ENCODE data around the gene CBS.
"Not testable (repeated sequence)": the region's sequence is repeated elsewhere in the genome, so short reads cannot be mapped to it uniquely, and the experiment has no call there.

CBS gene

DNA sequence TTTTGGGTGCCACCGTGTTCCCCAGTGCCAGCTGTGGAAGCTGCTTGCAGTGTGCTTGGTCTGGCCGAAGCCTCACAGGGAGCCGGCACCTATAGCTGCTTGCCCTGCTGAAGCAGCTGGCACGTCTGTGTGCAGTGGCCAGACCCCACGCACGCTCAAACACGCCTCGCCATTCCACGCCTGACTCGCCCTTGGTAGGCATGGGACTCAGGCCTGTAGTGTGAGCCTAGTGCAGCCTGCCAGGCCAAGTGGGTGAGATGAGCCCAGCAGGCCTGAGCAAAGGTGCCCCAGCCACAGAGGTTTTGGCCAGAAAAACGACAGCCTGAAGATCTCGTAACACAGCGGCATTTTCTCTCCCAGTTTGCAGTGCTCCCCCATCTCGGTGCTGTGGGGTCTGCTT, 32.3 kb downstream of the CBS start:
- DNase-seq (ENCODE audit: low spot score in 2 of 2); ATAC-seq; H3K36me3 Mint-ChIP-seq; H3K9me3 Mint-ChIP-seq; H3K4me3 Mint-ChIP-seq; H3K4me1 Mint-ChIP-seq; H3K27ac Mint-ChIP-seq: not testable (repeated sequence)

DNA sequence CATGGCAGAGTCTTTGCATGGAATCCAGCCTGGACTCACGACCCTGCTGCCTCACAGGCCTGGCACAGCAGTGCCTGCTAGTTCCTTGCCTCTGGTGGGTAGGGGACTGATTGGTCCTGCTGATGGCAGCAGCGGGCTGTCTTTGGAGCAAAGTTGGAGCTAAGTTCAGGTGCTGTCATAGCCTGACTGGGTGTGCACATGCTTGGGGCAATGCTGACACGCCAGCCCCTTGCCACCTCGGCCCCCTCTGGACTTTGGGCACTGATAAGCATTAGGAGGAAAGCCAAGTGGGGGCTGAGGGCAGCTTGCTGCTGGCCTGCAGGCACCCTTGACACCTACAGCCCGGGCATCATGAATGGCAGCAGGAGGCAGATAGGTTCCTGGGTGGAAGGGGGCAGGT, 33.5 kb downstream of the CBS start:
- H3K9me3 Mint-ChIP-seq; H3K27ac Mint-ChIP-seq; H3K4me3 Mint-ChIP-seq; H3K36me3 Mint-ChIP-seq; H3K4me1 Mint-ChIP-seq; DNase-seq (ENCODE audit: low spot score in 2 of 2); ATAC-seq: not testable (repeated sequence)

DNA sequence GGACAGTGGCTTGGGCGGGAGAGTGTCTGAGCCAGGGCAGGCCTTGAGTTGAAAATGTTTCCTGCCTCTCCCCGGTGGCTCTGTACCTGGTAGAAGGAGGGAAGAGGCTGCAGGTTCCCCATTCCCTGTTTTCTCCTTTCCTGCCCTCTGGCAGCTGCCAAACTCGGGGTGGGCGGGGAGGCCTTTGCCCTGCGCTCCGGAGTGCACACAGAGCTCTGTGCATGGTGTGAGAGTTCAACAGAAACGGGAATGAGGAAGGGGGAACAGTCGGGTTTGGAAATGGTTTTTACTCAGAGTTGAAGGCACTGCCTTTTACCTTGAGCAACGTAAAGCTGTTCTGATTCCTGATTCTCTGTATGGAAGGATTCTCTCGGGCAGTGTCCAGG, 37.0 kb downstream of the CBS start:
- H3K4me3 Mint-ChIP-seq; ATAC-seq; H3K36me3 Mint-ChIP-seq; H3K27ac Mint-ChIP-seq; DNase-seq (ENCODE audit: low spot score in 2 of 2); H3K9me3 Mint-ChIP-seq; H3K4me1 Mint-ChIP-seq: not testable (repeated sequence)

DNA sequence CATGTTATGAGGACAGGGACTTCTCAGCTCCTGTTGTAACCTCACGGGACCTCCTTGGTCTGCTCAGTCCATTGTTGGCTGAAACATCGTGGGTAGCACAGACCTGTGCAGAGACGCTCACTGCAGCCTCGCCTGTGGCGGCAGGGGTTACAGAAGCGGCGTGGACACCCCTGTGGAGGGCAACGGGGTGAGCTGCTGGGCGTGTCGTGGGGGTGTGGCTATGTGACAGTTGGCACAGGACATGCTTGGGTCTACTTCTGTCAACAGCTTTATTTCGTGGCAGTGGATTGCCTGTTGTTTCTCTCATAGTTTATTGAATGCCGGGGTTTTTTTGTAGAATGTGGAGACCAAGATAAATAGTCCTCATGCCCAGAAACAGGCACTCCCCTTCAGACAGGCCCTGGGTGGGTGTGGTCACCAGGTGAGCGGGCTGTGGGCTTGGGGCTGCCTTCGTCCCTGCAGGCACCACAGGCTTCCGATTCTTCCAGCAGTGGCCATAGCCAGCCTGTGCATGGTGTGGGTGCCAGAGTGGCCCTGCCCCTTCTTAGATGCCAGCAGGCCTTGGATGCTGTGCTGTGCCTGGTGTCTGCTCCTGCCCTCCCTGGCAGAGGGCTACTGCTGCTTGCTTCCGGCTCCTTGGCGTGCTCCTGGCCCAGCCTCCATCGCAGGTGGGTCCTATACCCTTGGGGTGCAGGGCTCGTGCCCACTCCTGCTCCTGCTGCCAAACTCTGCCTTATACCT, 37.5 kb downstream of the CBS start:
- not testable (repeated sequence) for H3K27ac Mint-ChIP-seq; H3K4me3 Mint-ChIP-seq; H3K36me3 Mint-ChIP-seq; H3K4me1 Mint-ChIP-seq; DNase-seq (ENCODE audit: low spot score in 2 of 2); H3K9me3 Mint-ChIP-seq; ATAC-seq

DNA sequence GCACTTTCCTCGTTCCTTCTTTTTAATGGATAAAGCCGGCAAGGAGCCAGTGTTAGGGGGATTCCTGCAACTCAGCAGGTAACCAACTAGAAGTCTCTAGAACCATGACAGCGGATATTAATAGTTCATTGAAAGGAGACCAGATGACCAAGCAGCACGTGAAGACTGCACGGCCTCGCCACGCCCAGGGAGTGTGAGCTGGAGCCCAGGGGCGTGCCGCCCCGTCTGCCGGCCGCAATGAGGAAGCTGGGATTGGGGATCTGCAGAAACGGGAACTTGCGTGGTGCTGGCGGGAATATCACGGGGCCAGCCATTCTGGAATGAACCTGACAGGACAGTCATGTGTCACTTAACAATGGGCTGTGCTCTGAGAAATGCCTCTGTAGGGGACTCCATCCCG, 38.7 kb downstream of the CBS start:
- not testable (repeated sequence) for H3K9me3 Mint-ChIP-seq; DNase-seq (ENCODE audit: low spot score in 2 of 2); H3K4me3 Mint-ChIP-seq; H3K27ac Mint-ChIP-seq; H3K4me1 Mint-ChIP-seq; ATAC-seq
- peaks cover 18% of the 10 kb centered on the region for H3K36me3 Mint-ChIP-seq

DNA sequence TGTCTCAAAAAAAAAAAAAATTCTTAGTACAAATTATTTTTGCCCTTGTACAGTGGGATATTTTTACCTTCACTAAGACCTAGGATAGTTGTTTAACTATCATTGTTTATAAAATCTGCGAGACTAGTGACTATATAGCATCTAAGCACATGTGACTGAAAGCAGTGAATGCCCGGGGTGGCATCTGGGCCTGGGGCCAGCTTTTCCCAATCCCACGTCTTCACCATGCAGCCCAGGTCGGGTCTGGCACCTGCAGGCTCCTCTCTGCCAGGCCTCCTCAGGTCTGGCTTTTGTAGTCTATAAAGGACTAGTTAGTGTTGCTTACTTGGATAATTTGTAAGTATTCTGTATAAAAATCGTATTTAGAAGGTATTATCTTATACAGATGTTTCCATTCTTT, 40.8 kb downstream of the CBS start:
- no peak overlapping the region for H3K27ac Mint-ChIP-seq
- H3K4me1 Mint-ChIP-seq, result no peaks in the 10 kb centered on the region
- peaks cover 39% of the 10 kb centered on the region for H3K36me3 Mint-ChIP-seq
- ATAC-seq, result no peak
- H3K4me3 Mint-ChIP-seq, result no peak overlapping the region
- no peaks in the 10 kb centered on the region for H3K9me3 Mint-ChIP-seq
- DNase-seq (ENCODE audit: low spot score in 2 of 2), result no peak

DNA sequence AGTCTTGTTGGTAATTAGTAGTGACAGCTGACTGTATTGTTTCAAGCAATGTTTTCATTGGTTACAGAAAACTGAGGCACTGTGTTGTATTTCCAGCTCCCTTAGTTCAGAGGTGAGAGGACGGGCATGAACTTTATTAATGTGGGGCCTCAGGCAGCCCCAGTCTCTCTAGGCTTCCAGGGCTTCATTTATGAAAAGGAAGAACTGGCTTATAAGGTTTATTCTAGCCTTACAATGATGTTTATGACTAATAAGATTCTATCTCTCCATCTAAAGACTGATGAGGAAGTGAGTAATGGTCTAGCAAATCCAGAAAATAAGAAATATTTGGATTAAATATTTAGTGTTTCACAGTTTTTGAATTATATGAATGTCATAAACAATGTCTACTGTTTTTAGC, 41.5 kb downstream of the CBS start:
- DNase-seq (ENCODE audit: low spot score in 2 of 2), result no peak
- no peak for ATAC-seq
- Mint-ChIP-seq H3K36me3 (peaks cover 46% of the 10 kb centered on the region), H3K27ac (no peak overlapping the region), H3K9me3 (no peaks in the 10 kb centered on the region), H3K4me1 (no peaks in the 10 kb centered on the region), H3K4me3 (no peak overlapping the region)

DNA sequence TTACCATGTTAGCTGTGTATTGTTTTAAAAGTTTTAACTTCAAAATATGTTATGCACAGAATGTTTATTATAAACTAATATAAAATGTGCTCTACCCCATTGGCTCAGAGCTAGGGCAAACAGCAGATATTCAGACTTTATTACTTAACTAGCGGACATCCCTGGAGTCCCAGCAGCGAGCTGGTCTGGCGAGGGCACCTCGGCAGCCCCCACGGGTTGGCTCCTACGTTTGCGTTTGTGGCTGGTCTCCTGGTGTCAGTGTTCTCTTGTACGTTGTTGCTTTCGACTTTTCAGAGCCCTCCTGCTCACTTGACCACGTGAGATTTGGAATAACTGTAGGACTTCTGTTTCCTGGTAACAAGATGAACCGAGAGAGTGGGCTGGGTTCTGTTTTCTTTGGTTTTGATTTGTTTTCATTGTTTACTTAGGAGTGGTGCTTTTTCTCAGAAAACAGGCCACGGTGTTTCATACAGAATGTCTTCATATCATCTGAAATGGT, 44.5 kb downstream of the CBS start:
- Mint-ChIP-seq H3K36me3 (peaks cover 61% of the 10 kb centered on the region), H3K27ac (no peak overlapping the region), H3K4me3 (no peak overlapping the region), H3K9me3 (no peaks in the 10 kb centered on the region), H3K4me1 (no peaks in the 10 kb centered on the region)
- DNase-seq (ENCODE audit: low spot score in 2 of 2), result no peak
- no peak for ATAC-seq

DNA sequence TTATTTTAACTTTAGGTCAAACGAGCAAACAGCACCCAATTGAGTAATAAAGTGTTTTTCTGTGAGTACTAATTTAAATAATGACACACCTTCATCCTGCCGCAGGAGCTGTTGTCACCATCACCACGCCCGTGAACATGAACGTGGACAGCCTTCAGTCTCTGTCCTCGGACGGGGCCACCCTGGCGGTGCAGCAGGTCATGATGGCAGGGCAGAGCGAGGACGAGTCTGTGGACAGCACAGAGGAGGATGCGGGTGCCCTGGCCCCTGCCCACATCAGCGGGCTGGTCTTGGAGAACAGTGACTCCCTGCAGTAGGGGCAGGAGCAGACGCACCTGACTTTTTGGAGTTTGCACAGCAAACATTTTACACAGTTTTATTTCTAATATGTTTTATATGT, 45.9 kb downstream of the CBS start:
- no peaks in the 10 kb centered on the region for H3K4me1 Mint-ChIP-seq
- H3K36me3 Mint-ChIP-seq, result peaks cover 67% of the 10 kb centered on the region
- H3K4me3 Mint-ChIP-seq, result no peak overlapping the region
- ATAC-seq (no peak), DNase-seq (ENCODE audit: low spot score in 2 of 2) (no peak)
- H3K9me3 Mint-ChIP-seq, result no peaks in the 10 kb centered on the region
- H3K27ac Mint-ChIP-seq, result no peak overlapping the region

DNA sequence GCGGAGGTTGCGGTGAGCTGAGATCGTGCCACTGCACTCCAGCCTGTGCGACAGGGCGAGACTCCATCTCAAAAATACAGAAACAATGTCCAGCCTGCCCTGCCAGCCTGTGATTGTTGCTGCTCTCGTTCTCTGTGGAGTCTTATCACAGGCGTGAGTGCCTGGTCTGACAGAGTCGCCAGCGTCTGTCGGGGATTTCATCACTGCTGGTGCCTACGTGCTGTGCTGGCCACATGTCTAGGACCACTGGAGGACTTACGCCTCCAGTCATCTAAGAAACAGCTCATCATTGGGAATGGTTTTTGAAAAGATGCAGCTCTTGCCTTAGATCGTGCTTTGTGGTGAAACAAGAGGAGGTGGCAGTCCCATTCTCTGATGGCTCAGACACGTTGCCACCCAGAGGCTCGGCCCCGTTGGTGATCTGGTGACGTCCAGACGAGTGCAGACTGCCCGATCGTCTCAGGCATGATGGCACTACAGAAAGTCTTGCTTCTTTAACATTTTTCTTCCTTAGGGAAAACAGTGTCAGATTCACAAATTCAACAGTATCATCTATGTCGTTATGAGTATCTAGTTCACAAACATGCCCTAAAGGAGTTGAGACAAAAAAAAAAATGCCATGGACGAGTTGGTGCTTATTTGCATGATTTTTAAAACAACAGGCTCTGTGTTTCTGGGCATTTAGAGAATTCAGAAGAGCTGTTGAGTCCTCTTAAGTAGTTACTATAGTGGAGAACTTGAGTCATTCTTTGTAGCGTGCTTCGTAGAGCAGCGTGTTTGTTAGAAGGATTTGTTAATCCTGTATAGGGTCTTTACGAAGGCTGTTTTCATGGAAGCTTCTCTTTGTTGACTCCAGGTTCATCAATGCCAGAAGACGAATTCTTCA, 47.5 kb downstream of the CBS start:
- H3K36me3 Mint-ChIP-seq, result peaks cover 81% of the 10 kb centered on the region
- ATAC-seq (no peak), DNase-seq (ENCODE audit: low spot score in 2 of 2) (no peak)
- no peak overlapping the region for H3K4me3 Mint-ChIP-seq
- H3K27ac Mint-ChIP-seq, result no peak overlapping the region
- H3K4me1 Mint-ChIP-seq, result no peaks in the 10 kb centered on the region
- no peaks in the 10 kb centered on the region for H3K9me3 Mint-ChIP-seq

DNA sequence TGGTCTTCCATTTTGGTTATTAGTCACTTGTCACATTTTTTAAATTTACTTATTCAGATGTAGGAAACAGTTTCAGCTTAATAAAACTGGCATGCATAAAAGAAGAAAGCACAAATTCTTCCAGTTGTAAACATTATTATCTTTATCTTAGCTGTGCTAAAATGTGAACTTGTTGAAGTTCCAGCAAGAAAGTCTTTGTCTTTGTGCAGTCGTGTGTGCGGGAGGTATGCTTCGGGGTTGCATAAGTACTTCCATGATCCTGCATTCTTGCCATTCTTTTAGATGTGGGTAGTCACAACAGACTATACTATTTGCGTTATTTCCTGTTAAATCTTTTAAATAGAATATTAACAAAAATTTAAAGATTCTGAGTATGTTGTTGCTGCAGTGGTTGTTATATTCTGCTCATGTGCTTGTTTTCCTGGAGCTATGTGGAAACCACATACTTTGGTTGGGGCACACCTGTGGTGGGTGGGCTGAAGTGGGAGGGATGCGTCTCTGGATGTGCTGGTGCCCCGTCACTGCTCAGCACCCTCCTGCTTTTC, 49.9 kb downstream of the CBS start:
- H3K27ac Mint-ChIP-seq, result no peak overlapping the region
- H3K36me3 Mint-ChIP-seq, result peaks cover 66% of the 10 kb centered on the region
- no peaks in the 10 kb centered on the region for H3K9me3 Mint-ChIP-seq
- DNase-seq (ENCODE audit: low spot score in 2 of 2) (no peak), ATAC-seq (no peak)
- no peak overlapping the region for H3K4me3 Mint-ChIP-seq
- no peaks in the 10 kb centered on the region for H3K4me1 Mint-ChIP-seq

DNA sequence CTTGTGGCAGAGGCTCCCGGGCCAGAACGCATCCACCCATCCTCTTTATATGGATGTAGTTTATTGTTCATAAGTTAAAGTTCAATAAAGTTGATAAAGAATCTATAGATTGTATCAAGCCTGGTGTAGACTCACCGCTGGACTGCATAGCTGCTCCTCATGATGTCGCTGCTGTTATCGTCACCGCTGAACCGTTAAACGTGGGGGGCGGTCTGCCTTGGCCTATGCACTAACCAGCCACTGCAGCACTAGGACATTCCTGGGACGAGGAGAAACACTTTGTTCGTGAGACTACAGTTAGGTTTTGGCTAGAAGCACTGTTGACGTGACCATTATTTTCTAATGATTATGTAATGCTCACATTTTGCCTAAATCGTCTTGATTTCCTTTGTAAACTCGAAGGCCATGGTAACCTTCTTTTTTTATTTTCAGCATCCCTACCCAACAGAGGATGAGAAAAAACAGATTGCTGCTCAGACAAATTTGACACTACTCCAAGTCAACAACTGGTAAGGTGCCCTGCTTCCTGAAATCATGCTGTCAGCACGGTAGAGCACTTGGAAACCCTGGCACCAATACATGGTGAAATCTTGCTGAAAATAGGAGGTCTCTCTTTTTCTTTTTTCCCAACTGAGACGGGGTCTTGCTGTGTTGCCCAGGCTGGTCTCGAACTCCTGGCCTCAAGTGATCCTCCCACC, 51.0 kb downstream of the CBS start:
- Mint-ChIP-seq H3K4me3 (no peak overlapping the region), H3K4me1 (no peaks in the 10 kb centered on the region), H3K36me3 (peaks cover 66% of the 10 kb centered on the region), H3K9me3 (no peaks in the 10 kb centered on the region), H3K27ac (no peak overlapping the region)
- ATAC-seq (no peak), DNase-seq (ENCODE audit: low spot score in 2 of 2) (no peak)

DNA sequence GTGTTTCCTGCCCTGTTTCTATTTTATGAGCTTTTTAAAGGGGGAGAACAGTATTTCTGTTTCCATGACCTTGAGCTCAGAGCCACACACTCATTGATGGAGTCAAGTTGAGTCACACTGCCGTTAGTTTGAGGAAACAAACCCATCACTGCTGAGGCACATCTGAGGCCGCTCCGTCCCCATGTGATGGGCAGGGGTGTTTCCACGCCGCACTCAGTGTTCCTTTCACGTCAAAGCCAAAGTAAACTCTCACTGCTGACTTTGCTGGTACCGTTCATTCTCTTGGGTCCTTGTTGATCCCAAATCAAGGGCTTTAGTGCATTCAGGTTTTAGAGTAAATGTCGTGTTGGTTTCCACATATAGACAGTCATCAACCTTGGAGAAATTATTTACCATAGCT, 52.5 kb downstream of the CBS start:
- DNase-seq (ENCODE audit: low spot score in 2 of 2), result no peak
- Mint-ChIP-seq H3K9me3 (no peaks in the 10 kb centered on the region), H3K36me3 (peaks cover 66% of the 10 kb centered on the region), H3K27ac (no peak overlapping the region), H3K4me1 (no peaks in the 10 kb centered on the region), H3K4me3 (no peak overlapping the region)
- no peak for ATAC-seq

DNA sequence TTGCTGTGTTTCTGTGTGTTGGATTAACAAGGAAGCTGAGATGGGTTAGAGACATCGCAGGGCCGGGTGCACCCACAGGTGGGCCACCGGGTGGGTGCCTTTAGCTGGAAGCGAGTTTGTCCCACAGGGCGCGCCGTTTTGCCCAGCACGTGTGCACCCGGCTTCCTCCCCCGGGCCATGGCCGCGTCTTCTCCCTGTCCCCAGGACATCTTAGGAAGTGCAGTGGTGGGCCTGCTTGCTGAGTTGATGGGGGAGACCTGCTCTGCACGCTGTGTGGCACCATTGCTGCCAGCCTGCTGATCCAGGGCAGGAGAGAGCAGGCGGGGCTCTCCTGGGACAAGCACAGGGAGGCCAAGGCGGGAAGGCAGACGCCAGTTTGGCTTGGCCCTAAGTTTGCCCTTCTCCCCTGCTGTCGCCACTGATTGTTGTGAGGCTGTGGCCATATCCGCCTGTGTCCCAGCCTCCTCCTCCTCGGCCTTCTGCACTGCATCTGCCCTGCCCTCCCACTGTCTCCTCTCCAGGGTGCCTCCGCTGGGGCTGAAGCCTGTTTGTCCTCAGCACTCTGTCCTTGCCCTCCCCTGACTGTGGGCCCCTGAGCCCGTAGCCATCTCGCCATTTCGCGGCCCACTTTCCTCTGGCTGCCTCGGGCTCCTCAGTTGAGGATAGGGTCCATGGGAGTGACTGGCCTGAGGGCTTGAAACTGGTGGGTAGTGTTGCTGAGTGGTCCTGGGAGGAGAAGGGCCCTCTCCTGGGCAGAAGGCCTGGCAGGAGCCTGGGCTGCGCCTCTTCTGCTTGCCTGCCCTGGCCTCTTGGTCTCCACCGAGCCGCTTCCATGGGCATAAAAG, 53.7 kb downstream of the CBS start:
- Mint-ChIP-seq H3K36me3 (peaks cover 73% of the 10 kb centered on the region), H3K4me3 (no peak overlapping the region), H3K4me1 (no peaks in the 10 kb centered on the region), H3K9me3 (no peaks in the 10 kb centered on the region), H3K27ac (peak overlapping the region; percentile 76)
- ATAC-seq (no peak), DNase-seq (ENCODE audit: low spot score in 2 of 2) (no peak)
